Tibial nerve (tissue), 4 donors: ENCODE data around the gene KCNK10. TPM values are rescaled to one million over a fixed set of nuclear protein-coding genes. Genes with fewer than 3 reads are reported as not detected.

ENCODE experiments used
- DNase-seq, 2 donors: peaks; one replicate each; pipeline ENCODE4 v3.0.0-alpha.2; 2019; ENCODE audit warnings: low spot score in 2 of 2
- H3K27ac ChIP-seq, 4 donors: fragments of 200-600 bp; sonication (generic) in 3 of 4; one replicate each; pipeline ENCODE4 v1.5.1; 2017 to 2019; ENCODE audit warnings: mild to moderate bottlenecking in 1 of 4
- H3K27me3 ChIP-seq, 2 donors: fragments of 200-600 bp; sonication (generic) in 1 of 2; one replicate each; pipeline versions ENCODE4 v1.5.1 to v1.6.0; 2017 to 2019
- H3K36me3 ChIP-seq, 3 donors: fragments of 200-600 bp; sonication (generic); one replicate each; pipeline ENCODE4 v1.5.1; 2018 to 2019
- H3K4me1 ChIP-seq, 4 donors: fragments of 200-600 bp; sonication (generic) in 3 of 4; one replicate each; pipeline ENCODE4 v1.5.1; 2017 to 2019
- H3K4me3 ChIP-seq, 4 donors: fragments of 200-600 bp; sonication (generic) in 3 of 4; one replicate each; pipeline ENCODE4 v1.5.1; 2017 to 2019; ENCODE audit warnings: mild to moderate bottlenecking in 1 of 4, moderate library complexity in 1 of 4
- H3K9me3 ChIP-seq, 4 donors: fragments of 200-600 bp; sonication (generic) in 3 of 4; one replicate each; pipeline ENCODE4 v1.5.1; 2017 to 2019
- CTCF ChIP-seq, 5 experiments: fragments of 200-600 bp in 3 of 5; fragments of 450-650 bp in 2 of 5; sonication (generic) in 3 of 5; IDR thresholded peaks; one replicate each; pipeline ENCODE4 v1.5.1; 2016 to 2019; ENCODE audit warnings: antibody characterized with exemption in 5 of 5, mild to moderate bottlenecking in 3 of 5, moderate library complexity in 2 of 5
- EP300 ChIP-seq, 2 donors: sonication (generic); formaldehyde crosslinking; IDR thresholded peaks; one replicate each; pipeline ENCODE4 v1.6.1; 2017; ENCODE audit warnings: antibody characterized with exemption in 2 of 2, mild to moderate bottlenecking in 1 of 2
- POLR2A ChIP-seq, 2 donors: fragments of 450-650 bp; IDR thresholded peaks; one replicate each; pipeline ENCODE4 v1.6.1; 2017; ENCODE audit warnings: antibody characterized with exemption in 2 of 2, mild to moderate bottlenecking in 2 of 2, moderate library complexity in 2 of 2
- WGBS, 2 donors: methylation state at CpG; one replicate each; pipeline ENCODE4 v1.1.5; 2018; 5-methylcytosine and 5-hydroxymethylcytosine counted together
- total RNA-seq, 4 donors: library from RNA; depleted of rRNA; stranded (reverse); fragments of >200 nt; gene quantifications; one replicate each; pipeline ENCODE4 v1.1.0, GENCODE V29; 2016

KCNK10 gene
- total RNA-seq, 4 donors from 2014 or later: not detected

- Histone ChIP-seq H3K4me3 (no peak overlapping the region), H3K9me3 (no peaks in the 10 kb centered on the region), H3K27me3 (no peaks in the 10 kb centered on the region), H3K36me3 (no peaks in the 10 kb centered on the region), H3K27ac (no peak overlapping the region), H3K4me1 (no peaks in the 10 kb centered on the region)
- no peak for DNase-seq
- 71 to 100% methylated on average over 2 of the region's 2 CpGs for WGBS, 2 donors
- TF ChIP-seq EP300 (IDR thresholded peaks at IDR 0.05) (no peak), POLR2A (IDR thresholded peaks at IDR 0.05) (no peak), CTCF (IDR thresholded peaks at IDR 0.05) (no peak)
Measured at GRCh38 chr14:88342980-88343379, 19.9 kb upstream of the KCNK10 start.

- no peaks in the 10 kb centered on the region for H3K4me1 ChIP-seq
- TF ChIP-seq EP300 (IDR thresholded peaks at IDR 0.05): no peak
- TF ChIP-seq POLR2A (IDR thresholded peaks at IDR 0.05): no peak
- no peak for TF ChIP-seq CTCF (IDR thresholded peaks at IDR 0.05)
- DNase-seq: no peak
Measured at GRCh38 chr14:88340357-88340756, 17.3 kb upstream of the KCNK10 start.

GRCh38 chr14:88333036-88333435, 10.0 kb upstream of the KCNK10 start:
- H3K4me3 ChIP-seq: no peak overlapping the region
- no peaks in the 10 kb centered on the region for H3K9me3 ChIP-seq
- DNase-seq: no peak
- H3K27ac ChIP-seq: no peak overlapping the region
- 80 to 100% methylated on average over 1 of the region's 1 CpG for WGBS, 2 donors
- H3K4me1 ChIP-seq: no peaks in the 10 kb centered on the region
- no peaks in the 10 kb centered on the region for H3K36me3 ChIP-seq
- H3K27me3 ChIP-seq: peaks cover 0 to 6% of the 10 kb centered on the region in 2 donors
- TF ChIP-seq POLR2A (IDR thresholded peaks at IDR 0.05) (no peak), CTCF (IDR thresholded peaks at IDR 0.05) (no peak), EP300 (IDR thresholded peaks at IDR 0.05) (no peak)

More at GRCh38 chr14:88340357-88340756, 17.3 kb upstream of the KCNK10 start:
- Histone ChIP-seq H3K4me3 (no peak overlapping the region), H3K27me3 (no peaks in the 10 kb centered on the region), H3K9me3 (no peaks in the 10 kb centered on the region), H3K36me3 (no peaks in the 10 kb centered on the region), H3K27ac (no peak overlapping the region)

- TF ChIP-seq CTCF (IDR thresholded peaks at IDR 0.05): no peak
- no peak for TF ChIP-seq EP300 (IDR thresholded peaks at IDR 0.05)
- no peak for TF ChIP-seq POLR2A (IDR thresholded peaks at IDR 0.05)
- H3K27ac ChIP-seq: no peak overlapping the region
- 47 to 70% methylated on average over 1 of the region's 1 CpG for WGBS, 2 donors
- H3K27me3 ChIP-seq: peaks cover 0 to 56% of the 10 kb centered on the region in 2 donors
- DNase-seq: no peak
- peaks cover 0 to 25% (median 1%) of the 10 kb centered on the region in 4 donors for H3K4me1 ChIP-seq
- no peaks in the 10 kb centered on the region for H3K36me3 ChIP-seq
- H3K9me3 ChIP-seq: no peaks in the 10 kb centered on the region
- H3K4me3 ChIP-seq: no peak overlapping the region
Measured at GRCh38 chr14:88327497-88327896, 4.4 kb upstream of the KCNK10 start.

GRCh38 chr14:88326352-88327103, 3.5 kb upstream of the KCNK10 start:
- Histone ChIP-seq H3K9me3 (no peaks in the 10 kb centered on the region), H3K36me3 (no peaks in the 10 kb centered on the region), H3K4me1 (peaks cover 0 to 34% (median 1%) of the 10 kb centered on the region in 4 donors), H3K27ac (no peak overlapping the region), H3K27me3 (peaks cover 0 to 64% of the 10 kb centered on the region in 2 donors), H3K4me3 (peak overlapping the region in 1 of 4 donors; percentile 27)
- WGBS, 2 donors: 3 to 4% methylated on average over 24 to 37 of the region's 37 CpGs
- no peak for DNase-seq
- TF ChIP-seq POLR2A (IDR thresholded peaks at IDR 0.05) (no peak), EP300 (IDR thresholded peaks at IDR 0.05) (no peak), CTCF (IDR thresholded peaks at IDR 0.05) (no peak)
